NCI-H2029 treated with DMSO at 0.1 percent for 48 hours (cell line): ENCODE data around the gene REEP1.

Source experiments
- DNase-seq: peaks from one replicate; lab custom pipeline; 2025; lab: John Stamatoyannopoulos, UW

The REEP1 gene, protein sequence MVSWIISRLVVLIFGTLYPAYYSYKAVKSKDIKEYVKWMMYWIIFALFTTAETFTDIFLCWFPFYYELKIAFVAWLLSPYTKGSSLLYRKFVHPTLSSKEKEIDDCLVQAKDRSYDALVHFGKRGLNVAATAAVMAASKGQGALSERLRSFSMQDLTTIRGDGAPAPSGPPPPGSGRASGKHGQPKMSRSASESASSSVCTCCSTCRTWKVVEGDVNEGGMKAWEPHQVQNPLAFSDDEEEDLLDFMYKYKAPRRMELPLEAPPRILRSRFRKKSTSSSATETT

DNA sequence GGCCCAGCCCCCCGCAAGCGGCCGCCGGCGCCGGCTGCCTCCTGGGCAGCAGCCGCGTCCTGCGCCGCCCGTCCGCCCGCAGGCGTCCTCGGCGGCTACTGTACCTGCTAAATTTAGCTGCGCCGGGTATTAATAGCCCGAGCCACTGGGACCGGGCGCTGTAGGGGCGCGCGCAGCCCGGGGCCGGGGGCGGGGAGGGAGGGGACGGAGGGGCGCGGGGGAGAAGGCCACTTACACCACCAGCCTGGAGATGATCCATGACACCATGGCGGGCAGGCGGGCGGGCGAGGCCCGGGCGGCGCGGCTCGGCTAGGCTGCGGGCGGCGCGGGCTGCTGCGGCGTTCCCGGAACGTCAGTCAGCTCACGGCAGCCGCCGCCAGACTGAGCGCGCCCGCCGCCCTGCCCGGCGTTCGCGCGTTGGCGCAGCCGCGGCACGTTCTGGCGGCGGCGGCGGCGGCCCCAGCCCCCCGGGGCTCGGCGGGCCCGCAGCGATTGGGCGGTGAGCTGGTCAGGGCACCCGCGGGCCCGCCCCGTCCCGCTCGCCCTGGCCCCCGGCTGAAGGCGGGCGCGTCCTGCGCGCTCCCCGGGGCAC lies at the start of gene REEP1:
TSS of gene REEP1 (minus strand) at position 383 of the 592 bp plus-strand sequence. CDS start at position 267, 116 bp downstream.
- no peak for DNase-seq

DNA sequence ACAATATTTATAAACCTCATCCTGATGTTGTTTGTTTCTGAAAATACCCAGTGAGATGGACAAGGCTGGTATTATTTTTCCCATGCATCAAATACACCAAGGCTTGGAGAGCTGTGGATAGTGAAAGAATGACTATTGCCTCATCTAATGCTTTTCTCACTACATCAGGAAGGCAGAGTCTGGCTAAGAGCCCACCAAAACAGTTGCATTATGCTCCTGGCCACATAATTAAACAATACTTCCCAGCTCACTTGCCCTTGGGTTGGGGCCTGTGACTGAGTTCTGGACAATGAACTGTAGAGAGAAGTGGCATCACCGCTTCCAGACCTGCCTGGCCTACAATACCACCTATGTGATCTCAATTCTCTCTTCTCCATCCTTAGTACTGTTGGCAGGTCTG lies 46.4 kb upstream of the REEP1 start:
- no peak for DNase-seq

DNA sequence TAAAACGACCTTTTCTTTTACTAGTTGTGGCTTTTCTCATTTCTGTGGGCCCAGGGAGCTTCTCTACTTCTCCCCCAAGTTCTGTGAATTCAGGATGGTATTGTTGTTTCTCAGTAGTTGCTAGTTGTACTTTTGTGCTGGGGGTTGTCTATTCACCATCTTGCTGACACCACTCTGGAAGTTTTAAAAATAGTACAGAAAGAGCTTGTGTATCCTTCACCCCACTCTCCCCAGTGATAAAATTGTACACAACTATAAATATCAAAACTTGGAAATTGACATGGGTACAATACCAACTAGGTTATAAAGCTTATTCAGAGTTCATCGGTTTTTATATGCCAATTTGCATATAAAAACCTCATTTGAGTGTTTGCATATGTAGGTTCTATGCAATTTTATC lies 45.3 kb upstream of the REEP1 start:
- no peak for DNase-seq

DNA sequence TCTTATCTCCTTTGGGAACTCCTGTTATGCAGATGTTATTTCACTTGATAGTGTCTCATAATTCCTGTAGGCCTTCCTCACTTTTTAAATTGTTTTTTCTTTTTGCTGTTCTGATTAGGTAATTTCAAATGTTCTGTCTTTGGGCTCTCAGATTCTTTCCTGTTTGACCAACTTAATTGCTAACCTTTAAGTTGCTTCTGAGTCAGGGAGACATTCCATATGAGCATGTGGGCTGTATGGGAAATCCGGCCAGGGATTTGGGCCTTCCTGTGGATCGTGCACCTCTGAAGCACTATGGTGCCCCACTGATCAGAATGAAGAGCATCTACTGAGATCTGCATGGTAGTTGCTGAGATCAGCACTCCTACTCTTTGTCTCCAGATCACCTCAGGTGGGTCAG lies 44.7 kb upstream of the REEP1 start:
- no peak for DNase-seq

DNA sequence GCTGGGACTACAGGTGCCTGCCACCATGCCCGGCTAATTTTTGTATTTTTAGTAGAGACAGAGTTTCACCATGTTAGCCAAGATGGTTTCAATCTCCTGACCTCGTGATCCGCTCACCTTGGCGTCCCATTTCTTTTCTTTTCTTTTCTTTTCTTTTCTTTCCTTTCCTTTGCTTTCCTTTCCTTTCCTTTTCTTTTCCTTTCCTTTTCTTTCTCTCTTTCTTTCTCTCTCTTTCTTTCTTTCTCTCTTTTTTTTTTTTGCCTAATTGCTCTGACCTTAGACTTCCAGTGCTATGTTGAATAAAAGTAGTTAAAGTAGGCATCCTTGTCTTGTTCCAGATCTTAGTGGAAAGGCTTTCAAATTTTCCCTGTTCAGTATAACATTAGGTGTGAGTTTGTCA lies 41.0 kb upstream of the REEP1 start:
- no peak for DNase-seq

DNA sequence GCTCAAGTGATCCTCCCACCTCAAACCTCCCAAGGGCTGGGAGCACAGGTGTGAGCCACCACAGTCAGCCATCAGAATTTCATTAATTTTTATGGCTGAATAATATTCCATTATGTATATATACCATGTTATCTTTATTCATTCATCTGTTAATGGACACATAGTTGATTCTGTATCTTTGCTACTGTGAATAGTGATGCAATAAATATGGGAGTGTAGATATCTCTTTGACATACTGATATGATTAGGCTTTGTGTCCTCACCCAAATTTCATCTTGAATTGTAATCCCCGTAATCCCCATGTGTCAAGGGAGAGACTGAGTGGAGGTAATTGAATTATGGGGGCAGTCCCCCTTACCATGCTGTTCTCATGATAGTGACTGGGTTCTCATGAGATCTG lies 38.2 kb upstream of the REEP1 start:
- no peak for DNase-seq

DNA sequence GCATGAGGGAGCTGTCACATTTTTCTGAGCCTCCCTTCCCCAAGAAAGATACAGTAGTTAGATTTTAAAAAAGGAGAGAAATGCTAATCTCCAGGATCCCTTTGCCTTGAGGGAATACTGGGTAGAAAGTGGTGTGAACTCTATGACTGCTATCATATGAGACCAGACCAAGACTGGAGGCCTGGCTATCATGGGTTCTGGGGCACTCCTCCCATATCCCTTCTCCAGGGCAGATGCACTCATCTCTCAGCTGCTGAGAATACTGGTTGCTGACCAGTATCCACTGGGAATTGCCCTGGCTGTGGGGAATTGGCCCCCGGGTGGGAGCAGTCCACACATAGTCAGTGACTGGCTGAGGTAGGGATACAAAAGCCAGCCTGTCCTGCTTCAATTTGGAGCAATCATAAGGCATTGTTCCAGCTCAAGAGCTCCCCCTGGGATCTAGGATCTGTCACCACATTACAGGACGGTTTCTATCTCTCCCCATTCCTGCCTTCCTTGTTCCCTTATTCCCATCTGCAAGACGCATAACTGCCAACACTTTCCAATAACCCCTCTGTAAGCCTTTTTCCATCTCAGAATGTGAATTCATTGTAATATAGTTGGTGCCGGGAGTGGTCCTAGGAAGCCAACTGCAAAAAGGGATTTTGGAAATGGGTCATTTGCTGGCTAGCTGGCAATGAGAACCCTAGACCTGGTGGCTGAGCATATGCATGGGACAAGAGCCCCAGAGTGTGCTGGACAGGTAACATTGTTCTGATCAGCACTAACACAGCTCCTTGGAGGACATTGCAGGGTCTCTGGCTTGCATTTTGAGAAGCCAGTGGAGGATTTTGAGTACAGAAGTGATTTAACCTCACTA lies 35.4 kb upstream of the REEP1 start:
- no peak for DNase-seq

DNA sequence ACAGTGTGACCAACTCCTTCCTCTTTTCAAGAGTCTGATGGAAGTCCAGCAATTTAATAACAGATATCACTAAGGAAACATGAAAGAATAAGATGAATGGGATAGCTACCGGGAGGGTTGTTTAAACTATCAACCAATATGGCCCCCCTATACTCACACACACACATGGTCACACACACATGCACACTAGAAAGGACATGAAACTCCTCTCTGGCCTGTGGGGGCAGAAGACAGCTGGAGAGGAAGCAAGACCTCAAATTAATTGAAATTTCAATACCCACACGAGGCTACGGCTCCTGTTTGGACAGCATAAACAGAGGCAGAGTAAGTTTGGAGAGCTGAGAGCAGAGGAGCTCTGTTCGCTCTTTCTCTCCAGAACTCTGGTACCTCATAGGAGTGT lies 34.7 kb upstream of the REEP1 start:
- DNase-seq: no peak

DNA sequence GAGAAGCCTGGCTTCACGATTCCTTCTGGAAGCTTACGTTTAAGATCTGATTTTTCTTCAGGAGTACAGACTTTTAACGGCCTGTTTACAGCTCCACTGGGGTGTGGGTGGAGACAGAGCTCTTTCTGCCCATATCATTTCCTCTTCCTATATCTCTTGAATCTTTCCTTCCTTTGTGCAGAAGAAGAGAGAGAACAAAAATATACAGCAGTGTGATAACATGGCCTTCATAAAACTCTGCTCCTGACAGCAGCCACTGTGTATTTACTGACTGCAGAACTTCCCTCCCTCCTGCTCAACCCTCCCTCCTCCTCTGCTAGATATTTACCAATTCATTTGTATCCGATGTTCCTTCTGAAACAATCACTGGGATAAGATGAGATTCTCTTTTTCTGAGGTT lies 34.1 kb upstream of the REEP1 start:
- no peak for DNase-seq

DNA sequence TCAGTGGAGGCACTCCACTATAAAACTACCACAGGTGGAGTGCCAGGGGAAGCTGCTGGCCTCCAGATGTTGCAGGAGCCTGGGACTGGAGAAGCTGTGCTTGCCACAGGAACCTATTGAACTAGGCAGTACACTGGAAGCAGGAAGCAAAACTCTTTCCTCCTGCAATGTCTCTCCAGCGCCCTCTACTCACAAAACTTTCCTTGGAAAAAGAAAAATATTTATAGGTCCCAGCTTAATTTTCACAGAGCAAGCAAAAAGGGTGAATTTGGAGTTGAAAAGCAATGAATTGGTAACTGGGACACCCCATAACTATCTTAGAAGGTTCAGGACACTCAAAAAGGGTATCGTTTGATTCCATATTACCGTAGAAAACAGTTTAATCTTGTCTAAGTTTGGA lies 33.2 kb upstream of the REEP1 start:
- no peak for DNase-seq

DNA sequence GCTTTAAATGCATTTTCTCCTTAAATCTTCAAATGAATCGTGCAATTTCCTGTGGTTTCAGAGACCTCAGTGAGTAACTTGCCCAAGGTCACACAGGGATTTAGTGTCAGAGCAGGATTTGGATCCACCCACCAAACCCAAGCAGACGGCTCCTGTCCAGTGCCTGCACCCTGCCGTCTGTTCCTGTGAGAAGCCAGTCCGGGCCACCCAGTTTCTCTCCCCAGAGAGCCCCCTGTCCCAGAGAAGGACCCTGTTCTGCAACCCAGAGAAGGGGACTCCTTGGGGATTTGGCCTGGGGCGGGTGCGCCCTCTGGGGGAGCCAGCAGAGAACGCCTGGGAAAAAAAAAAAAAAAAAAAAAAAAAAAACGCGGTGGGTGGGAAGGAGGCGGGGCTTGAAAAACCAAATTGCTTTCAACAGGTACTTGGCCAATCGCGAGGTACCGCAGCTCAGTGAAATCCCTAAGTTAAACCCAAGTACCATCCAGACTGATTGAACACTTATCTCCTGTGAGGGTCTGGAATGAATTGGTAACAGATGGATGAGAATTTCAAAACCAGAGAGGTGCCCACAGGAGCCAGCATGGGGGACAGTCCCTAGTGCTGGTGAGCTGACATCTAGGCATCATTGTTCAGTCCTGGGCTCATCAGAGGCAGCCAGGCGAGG lies 30.9 kb upstream of the REEP1 start:
- no peak for DNase-seq

DNA sequence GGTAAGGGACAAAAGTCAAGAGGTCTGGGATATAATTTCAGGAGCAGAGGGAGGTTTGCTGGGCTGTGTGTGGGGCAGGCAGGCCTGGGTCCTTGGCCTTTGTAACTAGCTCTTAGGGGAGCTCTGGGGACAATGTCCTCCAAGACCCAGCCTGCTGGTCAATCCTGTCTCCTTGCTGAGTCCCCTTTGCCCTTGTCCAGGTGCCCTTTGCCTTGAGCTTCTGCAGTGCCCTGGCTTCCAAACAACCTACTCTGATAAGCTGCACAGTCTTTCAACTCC lies 30.0 kb upstream of the REEP1 start:
- DNase-seq: no peak

DNA sequence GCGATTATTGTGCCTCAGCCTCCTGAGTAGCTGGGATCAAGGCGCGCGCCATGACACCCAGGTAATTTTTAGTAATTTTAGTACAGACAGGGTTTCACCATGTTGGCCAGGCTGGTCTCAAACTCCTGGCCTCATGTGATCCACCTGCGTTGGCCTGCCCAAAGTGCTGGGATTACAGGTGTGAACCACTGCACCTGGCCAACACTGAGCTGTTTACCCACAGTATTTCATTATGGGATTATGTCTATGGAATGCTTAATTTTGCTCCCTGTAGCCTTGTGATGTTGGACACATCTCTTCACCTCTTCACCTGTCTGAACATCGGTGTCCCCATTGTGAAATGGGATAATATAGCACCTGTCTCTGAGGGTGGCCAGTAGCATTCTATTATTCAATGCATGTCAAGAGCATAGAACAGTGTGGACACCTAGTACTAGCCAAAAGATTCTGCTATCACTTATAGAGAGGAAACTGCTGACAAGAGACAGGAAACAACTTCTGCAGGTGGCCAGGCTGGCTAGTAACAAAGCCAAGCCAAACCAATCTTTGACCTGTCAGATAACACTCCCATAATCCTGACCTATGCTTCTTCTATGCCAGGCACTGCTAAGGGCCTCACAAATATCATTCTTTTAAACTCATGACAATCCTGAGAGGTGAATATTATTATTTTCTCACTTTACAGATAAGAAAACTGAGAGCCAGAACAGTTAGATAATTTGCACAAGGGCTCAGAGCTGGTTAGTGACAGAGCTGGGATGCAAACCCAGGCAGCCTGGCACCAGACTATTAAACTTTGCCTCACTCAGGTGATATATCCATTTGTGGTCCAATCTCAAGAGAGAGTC lies 29.4 kb upstream of the REEP1 start:
- no peak for DNase-seq

DNA sequence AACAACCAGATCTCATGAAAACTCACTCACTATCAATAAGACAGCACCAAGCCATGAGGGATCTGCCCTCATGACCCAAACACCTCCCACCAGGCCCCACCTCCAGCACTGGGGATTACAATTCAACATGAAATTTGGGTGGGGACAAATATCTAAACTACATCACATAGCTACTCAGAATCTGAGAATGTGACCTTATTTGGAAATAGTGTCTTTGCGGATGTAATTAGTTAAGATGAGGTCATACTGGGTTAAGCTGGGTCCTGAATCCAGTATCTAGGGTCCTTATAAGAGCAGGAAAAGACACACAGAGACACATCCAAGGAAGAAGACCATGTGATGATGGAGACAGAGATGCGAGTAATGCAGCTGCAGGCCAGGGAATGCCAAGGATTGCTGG lies 27.5 kb upstream of the REEP1 start:
- no peak for DNase-seq

DNA sequence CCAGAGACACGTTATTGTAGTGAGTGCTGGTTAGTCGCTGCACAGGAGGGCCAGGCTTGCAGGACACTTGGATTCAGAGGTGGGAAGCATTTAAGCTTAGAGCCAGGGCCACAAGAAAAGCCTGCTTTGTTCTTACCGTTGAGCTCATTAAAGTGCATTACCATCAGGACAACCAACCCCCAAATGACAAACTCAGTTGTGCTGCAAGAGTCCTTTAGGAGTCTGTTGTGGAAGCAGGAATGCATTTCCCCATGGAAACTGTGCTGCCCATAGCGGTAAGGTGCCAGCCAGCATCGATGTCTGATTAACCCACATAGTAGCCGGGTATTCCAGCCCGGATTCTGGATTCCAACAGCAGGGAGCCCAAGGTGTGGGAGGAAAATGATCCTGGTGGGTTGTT lies 23.4 kb upstream of the REEP1 start:
- DNase-seq: no peak

DNA sequence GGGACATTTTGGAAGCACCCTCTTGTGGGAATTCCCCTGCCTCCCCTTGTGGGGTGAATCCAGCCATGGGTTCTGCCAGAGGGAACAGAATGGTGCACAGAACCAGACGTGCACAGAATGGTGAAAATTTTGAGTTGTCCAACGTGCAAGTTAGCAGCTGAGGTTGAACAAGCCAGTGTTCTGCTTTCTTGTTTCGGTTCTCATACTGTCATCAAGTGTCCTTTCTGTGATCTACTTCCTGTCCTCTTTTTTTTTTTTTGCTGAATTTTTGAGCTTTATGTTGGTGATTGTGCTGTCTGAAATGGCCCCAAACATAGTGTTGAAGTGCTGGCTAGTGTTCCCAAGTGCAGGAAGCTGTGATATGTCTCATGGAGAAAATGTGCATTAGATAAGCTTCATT lies 21.5 kb upstream of the REEP1 start:
- DNase-seq: no peak

DNA sequence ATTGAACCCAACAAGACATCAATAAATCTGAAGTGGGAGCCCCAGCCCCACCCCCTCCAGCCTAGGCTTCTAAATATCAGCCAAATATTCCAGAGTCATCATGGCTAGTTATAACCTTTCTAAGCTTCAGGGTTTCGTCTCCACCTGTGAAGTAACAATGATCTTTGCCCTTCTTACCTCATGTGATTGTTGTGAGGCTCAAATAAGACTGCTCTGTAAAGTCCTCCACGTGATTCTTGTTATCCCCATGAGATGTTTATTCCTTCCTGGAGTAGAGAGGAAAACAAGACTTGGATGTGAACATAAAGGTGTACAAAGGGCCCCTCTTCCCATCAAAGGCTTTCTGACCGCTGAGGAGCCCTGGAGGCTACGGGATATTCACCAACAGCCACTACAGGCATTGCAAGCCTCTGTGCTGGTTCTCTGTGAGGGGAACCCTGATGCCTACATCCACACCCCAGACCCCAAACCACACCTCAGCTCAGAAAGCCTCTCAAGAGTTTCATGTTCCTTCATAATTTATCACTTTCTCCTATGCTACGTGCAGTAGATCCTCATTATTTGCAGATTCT lies 20.1 kb upstream of the REEP1 start:
- no peak for DNase-seq

DNA sequence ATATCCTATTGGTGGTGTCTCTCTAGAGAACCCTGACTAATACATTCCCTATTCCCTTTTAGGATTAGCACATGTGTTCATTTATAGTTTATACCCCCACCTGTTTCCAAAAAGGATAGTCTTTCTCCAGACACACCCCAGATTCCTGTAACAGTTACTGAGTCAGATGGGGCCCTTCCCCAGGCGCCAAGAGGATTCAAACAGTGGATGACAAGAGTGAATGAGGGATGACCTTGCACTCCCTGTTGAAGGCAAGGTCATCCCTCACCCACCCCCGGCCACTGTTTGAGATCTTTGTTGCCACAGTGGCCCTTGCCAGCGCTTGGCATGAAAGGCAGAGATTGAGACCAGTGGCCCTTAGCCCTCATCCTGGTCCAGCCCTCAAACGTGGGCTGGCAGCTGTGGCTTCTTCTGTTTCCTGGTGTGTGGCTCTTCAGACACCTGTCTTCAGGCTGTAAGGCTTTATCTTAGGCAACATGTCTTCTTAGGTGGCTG lies 15.3 kb upstream of the REEP1 start:
- DNase-seq: no peak

DNA sequence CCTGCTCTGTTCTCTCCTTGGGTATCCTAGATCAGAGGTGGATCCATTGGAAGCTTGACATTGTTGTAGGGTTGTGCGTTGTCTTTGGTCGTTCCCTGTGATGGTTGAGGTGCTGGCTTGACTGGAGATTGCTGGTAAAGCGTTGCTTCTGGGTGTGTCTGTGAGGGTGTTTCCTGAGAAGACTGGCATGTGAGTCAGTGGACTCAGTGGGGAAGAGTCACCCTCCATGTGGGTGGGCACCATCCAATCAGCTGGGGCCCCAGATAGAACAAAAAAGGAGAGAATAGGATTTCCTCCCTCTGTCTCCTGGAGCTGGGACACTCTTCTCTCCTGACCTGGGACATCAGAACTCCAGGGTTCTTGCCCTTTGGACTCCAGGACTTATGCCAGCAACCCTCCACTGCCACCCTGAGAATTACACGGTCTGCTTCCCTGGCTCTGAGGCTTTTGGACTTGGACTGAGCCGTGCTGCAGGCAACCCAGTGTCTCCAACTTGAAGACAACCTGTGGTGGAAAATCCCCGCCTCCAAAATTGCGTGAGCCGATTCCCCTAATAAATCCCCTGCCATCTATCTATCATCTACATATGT lies 14.8 kb upstream of the REEP1 start:
- no peak for DNase-seq

DNA sequence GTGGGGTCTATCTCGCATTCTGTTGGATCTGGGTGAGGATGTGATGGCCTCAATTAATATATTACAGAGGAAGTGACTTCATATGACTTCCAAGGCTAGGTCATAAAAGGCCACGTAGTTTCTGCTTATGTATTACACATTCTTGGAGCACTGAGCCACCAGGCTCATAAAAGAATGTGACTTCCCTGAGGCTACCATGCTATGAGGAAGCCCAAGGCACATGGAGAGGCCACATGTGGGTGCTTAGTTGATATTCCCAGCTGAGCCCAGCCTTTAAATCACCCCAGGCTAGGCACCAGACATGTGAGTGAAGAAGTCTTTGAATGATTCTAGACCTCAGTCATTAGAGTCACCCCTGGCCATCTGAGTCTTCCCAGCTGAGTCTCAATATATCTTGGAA lies 13.3 kb upstream of the REEP1 start:
- no peak for DNase-seq

DNA sequence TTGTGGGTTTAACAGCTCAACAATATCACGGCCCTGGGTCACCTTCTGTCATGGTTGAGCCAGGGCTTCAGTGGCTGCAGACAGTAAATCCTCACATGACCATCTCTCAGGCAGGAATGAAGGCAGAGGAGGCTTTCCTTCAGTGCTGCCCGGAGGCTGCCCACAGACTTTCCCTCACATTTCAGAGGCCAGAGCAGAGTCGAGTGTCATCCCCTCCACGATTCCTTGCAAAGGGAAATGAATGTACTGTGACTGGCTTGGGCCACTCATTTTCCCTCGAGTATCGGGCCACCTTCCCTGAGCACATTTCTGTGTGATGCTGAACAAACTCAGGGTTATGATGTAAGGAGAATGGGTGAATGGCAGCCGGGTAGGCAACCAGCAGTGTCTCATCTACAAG lies 10.0 kb upstream of the REEP1 start:
- no peak for DNase-seq
